SK-N-MC (cell line): ENCODE measurements around the gene TPRG1.

Experiments
- EZH2 ChIP-seq: fragments of 200-600 bp; sonication (generic); IDR thresholded peaks from one replicate; pipeline ENCODE4 v1.6.1; 2017; ENCODE audit warnings: antibody characterized with exemption
- FOXP2 ChIP-seq: optimal IDR thresholded peaks from 2 replicates; pipeline ENCODE3; 2011; ENCODE audit warnings: mild to moderate bottlenecking, moderate library complexity; ENCODE audit not compliant: insufficient read depth; ENCODE audit errors: extremely low read length, control extremely low read depth
- POLR2AphosphoS5 ChIP-seq: IDR thresholded peaks from 2 replicates; pipeline ENCODE4 v1.6.1; 2012; ENCODE audit warnings: mild to moderate bottlenecking, low read depth, low read length, borderline replicate concordance

- no peak for TF ChIP-seq EZH2
- TF ChIP-seq FOXP2 = peak; percentile 65
- TF ChIP-seq POLR2AphosphoS5 = no peak; the same call in 1 of the 2 replicates
These were observed 144.7 kb downstream of the TPRG1 start for GRCh38 chr3:189316296-189317019.
